HG02588 (cell line): ENCODE data around the gene MX1.

Experiments used
- ATAC-seq: cut with Tn5 transposase; IDR thresholded peaks from one replicate; pipeline ENCODE4 v1.9.1; 2021; ENCODE audit warnings: mild to moderate bottlenecking, moderate library complexity; ENCODE audit not compliant: unreplicated experiment

Gene MX1

GRCh38 chr21:41431788-41432548, 5.9 kb downstream of the MX1 start:
- ATAC-seq: peak; percentile 59

GRCh38 chr21:41432562-41433460, 6.8 kb downstream of the MX1 start:
- ATAC-seq: no peak

- ATAC-seq: no peak
Observed at GRCh38 chr21:41433566-41433965, 7.5 kb downstream of the MX1 start.

GRCh38 chr21:41435706-41436105, 9.7 kb downstream of the MX1 start:
- no peak for ATAC-seq

- no peak for ATAC-seq
Observed at GRCh38 chr21:41437729-41438128, 11.7 kb downstream of the MX1 start.

- no peak for ATAC-seq
Observed at GRCh38 chr21:41438425-41439113, 12.5 kb downstream of the MX1 start.

- no peak for ATAC-seq
Observed at GRCh38 chr21:41439248-41439647, 13.2 kb downstream of the MX1 start.

GRCh38 chr21:41441546-41441945, 15.5 kb downstream of the MX1 start:
- no peak for ATAC-seq

- ATAC-seq: no peak
Observed at GRCh38 chr21:41442481-41443186, 16.6 kb downstream of the MX1 start.

- no peak for ATAC-seq
Observed at GRCh38 chr21:41443562-41443961, 17.5 kb downstream of the MX1 start.

GRCh38 chr21:41444703-41445464, 18.8 kb downstream of the MX1 start:
- ATAC-seq: no peak

GRCh38 chr21:41445465-41445862, 19.4 kb downstream of the MX1 start:
- no peak for ATAC-seq

GRCh38 chr21:41446586-41446985, 20.5 kb downstream of the MX1 start:
- ATAC-seq: no peak

- ATAC-seq: no peak
Observed at GRCh38 chr21:41447356-41447755, 21.3 kb downstream of the MX1 start.

GRCh38 chr21:41449613-41450012, 23.6 kb downstream of the MX1 start:
- no peak for ATAC-seq

- ATAC-seq: no peak
Observed at GRCh38 chr21:41451753-41452676, 26.0 kb downstream of the MX1 start.

- ATAC-seq: no peak
Observed at GRCh38 chr21:41453198-41453597, 27.2 kb downstream of the MX1 start.

GRCh38 chr21:41453761-41454160, 27.7 kb downstream of the MX1 start:
- no peak for ATAC-seq

GRCh38 chr21:41458121-41458520, 32.1 kb downstream of the MX1 start:
- ATAC-seq: no peak
